HepG2 (cell line): ENCODE measurements around the gene SLC25A19. TPM values are rescaled to one million over a fixed set of nuclear protein-coding genes. Genes with fewer than 3 reads are reported as not detected.

Experiments used
- ASH2L ChIP-seq: fragments of 300-600, 200-600 bp; sonication (generic); IDR thresholded peaks from 2 replicates; pipeline ENCODE4 v1.7.0; 2017; ENCODE audit warnings: low read depth, mild to moderate bottlenecking, moderate library complexity, mixed read lengths, low read length; ENCODE audit not compliant: insufficient read length
- CENPT ChIP-seq: sonication (generic); formaldehyde crosslinking; IDR thresholded peaks from 2 replicates; pipeline ENCODE4 v1.8.0; 2022; ENCODE audit warnings: low read depth, mild to moderate bottlenecking, moderate library complexity, missing genetic modification reagents
- FOSL1 ChIP-seq: sonication (generic); formaldehyde crosslinking; IDR thresholded peaks from 2 replicates; pipeline ENCODE4 v1.9.0; 2021; ENCODE audit warnings: missing genetic modification reagents, borderline replicate concordance
- FOXK1 ChIP-seq: sonication (generic); formaldehyde crosslinking; IDR thresholded peaks from 2 replicates; pipeline ENCODE4 v1.4.0; 2020; ENCODE audit warnings: low read depth, missing genetic modification reagents, borderline replicate concordance
- KMT2B ChIP-seq: IDR thresholded peaks from 2 replicates; pipeline ENCODE4 v1.6.1; 2016; ENCODE audit warnings: missing genetic modification reagents, missing compliant biosample characterization
- POLR2A ChIP-seq, 2 experiments: IDR thresholded peaks; 2 replicates each; pipeline ENCODE4 v1.6.1; 2011; ENCODE audit warnings: low read depth in 2 of 2, low read length in 2 of 2, mild to moderate bottlenecking in 1 of 2, moderate library complexity in 1 of 2; ENCODE audit not compliant: insufficient read depth in 1 of 2
- SMAD1 ChIP-seq: sonication (generic); formaldehyde crosslinking; IDR thresholded peaks from 2 replicates; pipeline ENCODE4 v1.4.0; 2020; ENCODE audit warnings: missing genetic modification reagents, low read depth, mild to moderate bottlenecking, borderline replicate concordance
- SP1 ChIP-seq, 2 experiments: fragments of 450-650 bp in 1 of 2; sonication (generic) in 1 of 2; formaldehyde crosslinking in 1 of 2; IDR thresholded peaks; 2 replicates each; pipeline versions ENCODE4 v1.4.0 to v1.6.1; 2016 to 2020; ENCODE audit warnings: missing genetic modification reagents in 1 of 2
- TGIF2 ChIP-seq: IDR thresholded peaks from 2 replicates; pipeline ENCODE4 v1.6.1; 2016; ENCODE audit warnings: control low read depth, missing compliant biosample characterization
- ZNF235 ChIP-seq: sonication (generic); formaldehyde crosslinking; IDR thresholded peaks from 2 replicates; pipeline ENCODE4 v1.8.1; 2023; ENCODE audit warnings: mild to moderate bottlenecking, missing genetic modification reagents, borderline replicate concordance
- ZNF589 ChIP-seq: sonication (generic); formaldehyde crosslinking; conservative IDR thresholded peaks from 2 replicates; pipeline ENCODE4 v1.8.0; 2022; ENCODE audit warnings: mild to moderate bottlenecking, moderate library complexity, missing genetic modification reagents
- polyA plus RNA-seq, 8 experiments: library from polyadenylated mRNA; depleted of rRNA in 3 of 8; stranded (reverse) in 7 of 8; unstranded in 1 of 8; fragments of >200 nt; fragmentation: Illumina TruSeq in 4 of 8; extraction: Trizol in 4 of 8; gene quantifications; 2 replicates each; pipeline versions ENCODE4 v1.2.1 to v1.2.3, GENCODE V29; 2011 to 2016; ENCODE audit warnings: low read depth in 4 of 8, missing spikeins in 1 of 8, mixed read lengths in 1 of 8; ENCODE audit not compliant: insufficient read depth in 1 of 8
- total RNA-seq, 5 experiments: library from RNA; depleted of rRNA; stranded (reverse); fragments of >200 nt; fragmentation: Illumina TruSeq; extraction: Trizol; gene quantifications; 2 replicates each; pipeline ENCODE4 v1.2.3, GENCODE V29; 2016; ENCODE audit warnings: low read depth in 1 of 5
- TF ChIP-seq, protein P1 (sequence below): sonication (generic); formaldehyde crosslinking; IDR thresholded peaks from 2 replicates; pipeline ENCODE4 v1.5.1; 2020; ENCODE audit warnings: mild to moderate bottlenecking, missing genetic modification reagents
- TF ChIP-seq, protein P2 (sequence below): sonication (generic); formaldehyde crosslinking; IDR thresholded peaks from 2 replicates; pipeline ENCODE4 v1.5.1; 2020; ENCODE audit warnings: missing genetic modification reagents, mild to moderate bottlenecking, borderline replicate concordance
- TF ChIP-seq, protein P3 (sequence below): IDR thresholded peaks from 2 replicates; pipeline ENCODE4 v1.6.1; 2016; ENCODE audit warnings: missing compliant biosample characterization, missing genetic modification reagents, borderline replicate concordance
- TF ChIP-seq, protein P4 (sequence below): sonication (generic); formaldehyde crosslinking; IDR thresholded peaks from 2 replicates; pipeline ENCODE4 v1.4.0; 2020; ENCODE audit warnings: missing genetic modification reagents, low read depth, mild to moderate bottlenecking, borderline replicate concordance
- TF ChIP-seq, protein P5 (sequence below): sonication (generic); formaldehyde crosslinking; IDR thresholded peaks from 2 replicates; pipeline ENCODE4 v1.8.1; 2023; ENCODE audit warnings: mild to moderate bottlenecking, missing genetic modification reagents

The SLC25A19 gene
- total and polyA plus RNA-seq, 2 of the 13 experiments (the other 11 are each of a cell fraction or from before 2014, with no cell fraction given), result 24.4 to 41.4 TPM

DNA sequence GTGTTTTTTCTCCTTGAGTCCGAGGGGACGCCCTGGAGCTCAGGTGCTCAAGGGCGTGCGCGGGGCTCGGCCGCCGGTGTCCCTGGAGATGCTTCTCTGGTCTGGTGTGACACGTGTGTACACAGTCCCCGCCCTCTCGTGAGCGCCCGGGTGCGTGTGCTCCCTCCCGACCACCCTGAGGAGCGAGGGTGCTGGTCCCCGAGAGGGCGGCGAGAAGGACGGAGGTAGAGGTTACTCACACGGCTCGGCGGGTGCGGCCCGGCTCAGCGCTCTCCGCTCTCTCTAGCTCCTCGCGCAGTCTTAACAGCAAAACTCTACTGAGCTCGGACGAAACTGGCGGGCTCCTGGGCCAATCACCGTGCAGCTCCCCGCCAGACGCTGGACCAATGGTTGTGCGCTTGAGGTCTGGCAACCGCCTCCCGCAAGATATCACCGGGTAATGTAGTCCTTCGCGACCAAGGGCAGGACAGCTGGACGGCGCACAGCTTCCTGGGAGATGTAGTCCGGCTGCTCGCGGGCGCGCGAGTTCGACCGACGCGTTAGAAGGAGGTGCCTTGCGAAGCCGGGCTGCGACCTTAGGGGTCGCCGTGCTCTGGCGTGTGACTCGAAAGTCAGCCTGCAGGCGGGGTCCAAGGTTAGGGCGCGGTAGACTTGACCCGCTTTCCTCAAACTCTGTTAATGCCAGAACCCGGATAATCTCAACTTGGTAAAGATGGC lies at the start of gene SLC25A19 (continued):
- TF ChIP-seq, protein P1, sequence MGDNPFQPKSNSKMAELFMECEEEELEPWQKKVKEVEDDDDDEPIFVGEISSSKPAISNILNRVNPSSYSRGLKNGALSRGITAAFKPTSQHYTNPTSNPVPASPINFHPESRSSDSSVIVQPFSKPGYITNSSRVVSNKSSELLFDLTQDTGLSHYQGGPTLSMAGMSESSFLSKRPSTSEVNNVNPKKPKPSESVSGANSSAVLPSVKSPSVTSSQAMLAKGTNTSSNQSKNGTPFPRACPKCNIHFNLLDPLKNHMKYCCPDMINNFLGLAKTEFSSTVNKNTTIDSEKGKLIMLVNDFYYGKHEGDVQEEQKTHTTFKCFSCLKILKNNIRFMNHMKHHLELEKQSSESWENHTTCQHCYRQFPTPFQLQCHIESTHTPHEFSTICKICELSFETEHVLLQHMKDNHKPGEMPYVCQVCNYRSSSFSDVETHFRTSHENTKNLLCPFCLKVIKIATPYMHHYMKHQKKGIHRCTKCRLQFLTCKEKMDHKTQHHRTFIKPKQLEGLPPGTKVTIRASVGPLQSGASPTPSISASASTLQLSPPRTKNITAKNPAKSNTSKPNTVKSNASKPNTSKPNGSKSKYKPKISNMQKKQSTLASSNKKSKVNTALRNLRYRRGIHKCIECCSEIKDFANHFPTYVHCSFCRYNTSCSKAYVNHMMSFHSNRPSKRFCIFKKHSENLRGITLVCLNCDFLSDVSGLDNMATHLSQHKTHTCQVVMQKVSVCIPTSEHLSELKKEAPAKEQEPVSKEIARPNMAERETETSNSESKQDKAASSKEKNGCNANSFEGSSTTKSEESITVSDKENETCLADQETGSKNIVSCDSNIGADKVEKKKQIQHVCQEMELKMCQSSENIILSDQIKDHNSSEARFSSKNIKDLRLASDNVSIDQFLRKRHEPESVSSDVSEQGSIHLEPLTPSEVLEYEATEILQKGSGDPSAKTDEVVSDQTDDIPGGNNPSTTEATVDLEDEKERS, result peak; percentile 87; the same call in 1 of the 2 replicates
- TF ChIP-seq KMT2B (CRISPR knock-in tag) (peak; percentile 75), TGIF2 (CRISPR knock-in tag) (no peak; the same call in 1 of the 2 replicates), ASH2L (peak; percentile 86), SMAD1 (CRISPR knock-in tag) (peak; percentile 93; the same call in 1 of the 2 replicates), POLR2A (IDR thresholded peaks at IDR 0.05; ENCODE audit: insufficient read depth in 1 of 2, low read depth in 2 of 2, low read length in 2 of 2) (peak; percentile 94 to 99), SP1 (IDR thresholded peaks at IDR 0.05) (no peak), SP1 (CRISPR knock-in tag; IDR thresholded peaks at IDR 0.05) (peak; percentile 84), ZNF235 (CRISPR knock-in tag) (peak; percentile 31; the same call in 1 of the 2 replicates), FOXK1 (CRISPR knock-in tag) (peak; percentile 92), FOSL1 (no peak), CENPT (CRISPR knock-in tag) (no peak), ZNF589 (no peak)
- TF ChIP-seq, protein P2, sequence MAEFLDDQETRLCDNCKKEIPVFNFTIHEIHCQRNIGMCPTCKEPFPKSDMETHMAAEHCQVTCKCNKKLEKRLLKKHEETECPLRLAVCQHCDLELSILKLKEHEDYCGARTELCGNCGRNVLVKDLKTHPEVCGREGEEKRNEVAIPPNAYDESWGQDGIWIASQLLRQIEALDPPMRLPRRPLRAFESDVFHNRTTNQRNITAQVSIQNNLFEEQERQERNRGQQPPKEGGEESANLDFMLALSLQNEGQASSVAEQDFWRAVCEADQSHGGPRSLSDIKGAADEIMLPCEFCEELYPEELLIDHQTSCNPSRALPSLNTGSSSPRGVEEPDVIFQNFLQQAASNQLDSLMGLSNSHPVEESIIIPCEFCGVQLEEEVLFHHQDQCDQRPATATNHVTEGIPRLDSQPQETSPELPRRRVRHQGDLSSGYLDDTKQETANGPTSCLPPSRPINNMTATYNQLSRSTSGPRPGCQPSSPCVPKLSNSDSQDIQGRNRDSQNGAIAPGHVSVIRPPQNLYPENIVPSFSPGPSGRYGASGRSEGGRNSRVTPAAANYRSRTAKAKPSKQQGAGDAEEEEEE, result no peak
- TF ChIP-seq, protein P3, sequence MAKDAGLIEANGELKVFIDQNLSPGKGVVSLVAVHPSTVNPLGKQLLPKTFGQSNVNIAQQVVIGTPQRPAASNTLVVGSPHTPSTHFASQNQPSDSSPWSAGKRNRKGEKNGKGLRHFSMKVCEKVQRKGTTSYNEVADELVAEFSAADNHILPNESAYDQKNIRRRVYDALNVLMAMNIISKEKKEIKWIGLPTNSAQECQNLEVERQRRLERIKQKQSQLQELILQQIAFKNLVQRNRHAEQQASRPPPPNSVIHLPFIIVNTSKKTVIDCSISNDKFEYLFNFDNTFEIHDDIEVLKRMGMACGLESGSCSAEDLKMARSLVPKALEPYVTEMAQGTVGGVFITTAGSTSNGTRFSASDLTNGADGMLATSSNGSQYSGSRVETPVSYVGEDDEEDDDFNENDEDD (CRISPR knock-in tag), result peak; percentile 87; the same call in 1 of the 2 replicates
- TF ChIP-seq, protein P4, sequence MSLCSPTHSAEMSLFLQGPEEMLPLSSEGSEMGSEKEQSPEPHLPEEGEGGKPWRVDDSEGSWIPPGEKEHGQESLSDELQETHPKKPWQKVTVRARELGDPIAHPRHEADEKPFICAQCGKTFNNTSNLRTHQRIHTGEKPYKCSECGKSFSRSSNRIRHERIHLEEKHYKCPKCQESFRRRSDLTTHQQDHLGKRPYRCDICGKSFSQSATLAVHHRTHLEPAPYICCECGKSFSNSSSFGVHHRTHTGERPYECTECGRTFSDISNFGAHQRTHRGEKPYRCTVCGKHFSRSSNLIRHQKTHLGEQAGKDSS, result peak; percentile 57; the same call in 1 of the 2 replicates
- TF ChIP-seq, protein P5, sequence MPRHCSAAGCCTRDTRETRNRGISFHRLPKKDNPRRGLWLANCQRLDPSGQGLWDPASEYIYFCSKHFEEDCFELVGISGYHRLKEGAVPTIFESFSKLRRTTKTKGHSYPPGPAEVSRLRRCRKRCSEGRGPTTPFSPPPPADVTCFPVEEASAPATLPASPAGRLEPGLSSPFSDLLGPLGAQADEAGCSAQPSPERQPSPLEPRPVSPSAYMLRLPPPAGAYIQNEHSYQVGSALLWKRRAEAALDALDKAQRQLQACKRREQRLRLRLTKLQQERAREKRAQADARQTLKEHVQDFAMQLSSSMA (CRISPR knock-in tag), result peak; percentile 63; the same call in 1 of the 2 replicates
